Measurements from ENCODE around the gene CCNL1.
"Not testable (repeated sequence)": the region's sequence is repeated elsewhere in the genome, so short reads cannot be mapped to it uniquely, and the experiment has no call there.

DNA sequence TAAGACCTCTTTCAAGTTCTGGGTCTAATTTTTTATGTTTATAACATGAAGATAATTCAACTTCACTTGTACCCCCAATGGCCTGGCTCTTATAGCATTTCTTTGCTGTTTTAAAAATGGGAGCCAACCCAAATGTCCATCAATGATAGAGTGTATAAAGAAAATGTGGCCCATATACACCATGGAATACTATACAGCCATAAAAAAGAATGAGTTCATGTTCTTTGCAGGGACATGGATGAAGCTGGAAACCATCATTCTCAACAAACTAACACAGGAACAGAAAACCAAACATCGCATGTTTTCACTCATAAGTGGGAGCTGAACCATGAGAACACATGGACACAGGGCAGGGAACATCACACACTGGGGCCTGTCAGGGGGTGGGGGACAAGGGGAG lies 57.4 kb downstream of the CCNL1 start:
- TF ChIP-seq, protein P1, sequence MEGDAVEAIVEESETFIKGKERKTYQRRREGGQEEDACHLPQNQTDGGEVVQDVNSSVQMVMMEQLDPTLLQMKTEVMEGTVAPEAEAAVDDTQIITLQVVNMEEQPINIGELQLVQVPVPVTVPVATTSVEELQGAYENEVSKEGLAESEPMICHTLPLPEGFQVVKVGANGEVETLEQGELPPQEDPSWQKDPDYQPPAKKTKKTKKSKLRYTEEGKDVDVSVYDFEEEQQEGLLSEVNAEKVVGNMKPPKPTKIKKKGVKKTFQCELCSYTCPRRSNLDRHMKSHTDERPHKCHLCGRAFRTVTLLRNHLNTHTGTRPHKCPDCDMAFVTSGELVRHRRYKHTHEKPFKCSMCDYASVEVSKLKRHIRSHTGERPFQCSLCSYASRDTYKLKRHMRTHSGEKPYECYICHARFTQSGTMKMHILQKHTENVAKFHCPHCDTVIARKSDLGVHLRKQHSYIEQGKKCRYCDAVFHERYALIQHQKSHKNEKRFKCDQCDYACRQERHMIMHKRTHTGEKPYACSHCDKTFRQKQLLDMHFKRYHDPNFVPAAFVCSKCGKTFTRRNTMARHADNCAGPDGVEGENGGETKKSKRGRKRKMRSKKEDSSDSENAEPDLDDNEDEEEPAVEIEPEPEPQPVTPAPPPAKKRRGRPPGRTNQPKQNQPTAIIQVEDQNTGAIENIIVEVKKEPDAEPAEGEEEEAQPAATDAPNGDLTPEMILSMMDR (conservative IDR thresholded peaks at IDR 0.05; ENCODE audit: low read depth, low read length) = not testable (repeated sequence)
- not testable (repeated sequence) for TF ChIP-seq FOS (IDR thresholded peaks at IDR 0.05; ENCODE audit: low read depth, low read length); CHD1 (IDR thresholded peaks at IDR 0.05; ENCODE audit: low read depth, low read length); POLR2A (IDR thresholded peaks at IDR 0.05; ENCODE audit: low read depth, low read length); MAFK (IDR thresholded peaks at IDR 0.05; ENCODE audit: low read depth, low read length); SMC3 (IDR thresholded peaks at IDR 0.05; ENCODE audit: low read depth, low read length); MXI1 (IDR thresholded peaks at IDR 0.05; ENCODE audit: borderline replicate concordance, low read depth, low read length); RAD21 (IDR thresholded peaks at IDR 0.05; ENCODE audit: low read length)
- TF ChIP-seq, protein P2, sequence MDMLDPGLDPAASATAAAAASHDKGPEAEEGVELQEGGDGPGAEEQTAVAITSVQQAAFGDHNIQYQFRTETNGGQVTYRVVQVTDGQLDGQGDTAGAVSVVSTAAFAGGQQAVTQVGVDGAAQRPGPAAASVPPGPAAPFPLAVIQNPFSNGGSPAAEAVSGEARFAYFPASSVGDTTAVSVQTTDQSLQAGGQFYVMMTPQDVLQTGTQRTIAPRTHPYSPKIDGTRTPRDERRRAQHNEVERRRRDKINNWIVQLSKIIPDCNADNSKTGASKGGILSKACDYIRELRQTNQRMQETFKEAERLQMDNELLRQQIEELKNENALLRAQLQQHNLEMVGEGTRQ (IDR thresholded peaks at IDR 0.05; ENCODE audit: low read depth, low read length) = not testable (repeated sequence)
- TF ChIP-seq, protein P3, sequence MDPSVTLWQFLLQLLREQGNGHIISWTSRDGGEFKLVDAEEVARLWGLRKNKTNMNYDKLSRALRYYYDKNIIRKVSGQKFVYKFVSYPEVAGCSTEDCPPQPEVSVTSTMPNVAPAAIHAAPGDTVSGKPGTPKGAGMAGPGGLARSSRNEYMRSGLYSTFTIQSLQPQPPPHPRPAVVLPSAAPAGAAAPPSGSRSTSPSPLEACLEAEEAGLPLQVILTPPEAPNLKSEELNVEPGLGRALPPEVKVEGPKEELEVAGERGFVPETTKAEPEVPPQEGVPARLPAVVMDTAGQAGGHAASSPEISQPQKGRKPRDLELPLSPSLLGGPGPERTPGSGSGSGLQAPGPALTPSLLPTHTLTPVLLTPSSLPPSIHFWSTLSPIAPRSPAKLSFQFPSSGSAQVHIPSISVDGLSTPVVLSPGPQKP (IDR thresholded peaks at IDR 0.05; ENCODE audit: borderline replicate concordance, low read depth, low read length) = not testable (repeated sequence)

Measured in IMR-90 (cell line).